Lung microvascular endothelial cell (primary cell): ENCODE data around the gene INTS14. TPM values are rescaled to one million over a fixed set of nuclear protein-coding genes. Genes with fewer than 3 reads are reported as not detected.
A peak's percentile ranks its signal among the peaks of the same experiment; 100 is the strongest.

Experiments
- DNase-seq, 2 donors: peaks; one replicate each; pipeline versions ENCODE4 v3.0.0 to v3.0.0-alpha.2; 2010; ENCODE audit warnings: low read depth in 2 of 2
- total RNA-seq: library from RNA; depleted of rRNA; stranded (reverse); fragments of >200 nt; gene quantifications from 2 replicates; pipeline ENCODE4 v1.2.1, GENCODE V29; 2014

Gene INTS14
- total RNA-seq: 24.6 and 29.2 TPM in 2 replicates

DNA sequence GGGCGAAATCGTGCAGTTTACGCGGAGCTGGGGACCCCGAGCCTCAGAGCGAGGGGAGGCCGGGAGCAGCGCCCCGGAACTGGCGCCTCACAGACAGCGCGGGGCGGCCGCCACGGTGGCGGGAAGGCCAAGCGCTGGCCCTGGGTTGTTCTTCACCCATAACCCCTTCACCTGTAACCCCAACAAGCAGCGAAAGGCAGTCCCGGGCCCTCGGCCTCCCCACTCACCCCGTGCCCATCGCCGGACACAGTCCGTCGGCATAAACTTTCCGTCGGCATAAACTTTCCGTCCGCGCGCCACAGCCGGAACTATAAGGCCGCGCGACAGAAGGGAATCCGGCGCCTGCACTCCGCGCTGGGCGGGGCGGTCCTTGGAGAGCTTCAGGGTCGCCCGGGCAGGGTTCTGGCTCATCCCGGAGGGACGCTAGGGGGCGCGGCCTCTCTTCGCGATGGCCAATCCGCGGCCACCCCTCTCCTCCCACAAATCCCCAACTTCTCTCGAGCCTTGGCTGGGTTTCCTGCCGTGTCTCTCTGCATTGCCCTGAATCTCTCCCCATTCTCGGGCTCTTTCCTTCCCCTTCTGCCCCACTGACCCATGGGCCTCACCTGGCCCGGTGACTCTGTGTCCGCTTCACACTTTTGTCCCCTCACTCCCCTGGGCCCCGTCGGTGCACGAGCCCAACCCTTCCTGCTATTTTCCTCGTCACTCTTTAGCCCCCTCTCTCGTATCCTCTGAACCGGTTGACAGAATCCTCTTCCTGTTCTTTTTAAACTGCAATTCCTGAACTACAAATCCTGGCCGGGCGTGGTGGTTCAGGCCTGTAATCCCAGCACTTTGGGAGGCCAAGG, at the start of gene INTS14:
TSS of gene INTS14 (minus strand) at position 261 of the 848 bp plus-strand sequence. CDS start 3,751 bp downstream, outside the sequence.
- peak; percentile 98 to 99 for DNase-seq

DNA sequence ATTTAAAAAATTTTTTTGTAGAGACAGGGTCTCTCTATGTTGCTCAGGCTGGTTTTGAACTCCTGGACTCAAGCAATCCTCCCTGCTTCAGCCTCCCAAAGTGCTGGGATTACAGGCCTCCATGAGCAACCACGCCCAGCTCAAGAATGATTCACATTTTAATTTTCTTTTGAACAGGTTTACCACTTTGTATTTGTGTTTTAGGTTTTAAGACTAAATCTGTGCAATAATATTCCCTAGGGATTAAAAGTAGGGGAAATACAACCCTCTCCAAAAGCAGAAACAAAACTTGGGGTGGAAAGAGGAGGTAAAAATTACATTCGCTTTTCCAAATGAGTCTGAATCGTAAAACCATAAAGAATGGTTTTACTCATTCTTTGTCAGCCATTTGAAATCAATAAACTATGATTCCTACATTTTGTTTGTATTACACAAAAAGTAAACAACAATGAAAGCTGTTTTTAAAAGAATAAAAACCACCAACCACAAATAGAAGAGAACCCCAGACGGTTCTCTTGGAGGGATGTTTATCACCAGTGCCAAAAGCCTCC, 48.6 kb upstream of the INTS14 start:
- DNase-seq: no peak

DNA sequence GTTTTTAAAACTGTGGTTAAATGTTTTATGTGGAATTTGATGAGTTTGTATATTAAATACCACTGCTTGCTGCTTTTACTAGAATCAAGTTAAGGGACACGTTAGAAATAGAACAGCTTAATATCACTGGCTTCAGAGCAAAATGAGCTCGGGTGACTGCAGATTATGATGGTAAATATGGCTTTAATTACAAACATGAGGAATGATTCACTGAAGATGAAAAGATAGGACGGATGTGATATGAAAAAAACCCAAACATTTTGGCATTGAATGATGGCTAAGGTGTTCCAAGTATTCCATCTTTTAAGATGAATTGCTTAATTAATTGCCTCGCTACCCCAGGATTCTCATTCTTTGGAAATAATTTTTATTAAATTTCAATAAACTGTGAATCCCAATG, 44.5 kb upstream of the INTS14 start:
- no peak for DNase-seq

DNA sequence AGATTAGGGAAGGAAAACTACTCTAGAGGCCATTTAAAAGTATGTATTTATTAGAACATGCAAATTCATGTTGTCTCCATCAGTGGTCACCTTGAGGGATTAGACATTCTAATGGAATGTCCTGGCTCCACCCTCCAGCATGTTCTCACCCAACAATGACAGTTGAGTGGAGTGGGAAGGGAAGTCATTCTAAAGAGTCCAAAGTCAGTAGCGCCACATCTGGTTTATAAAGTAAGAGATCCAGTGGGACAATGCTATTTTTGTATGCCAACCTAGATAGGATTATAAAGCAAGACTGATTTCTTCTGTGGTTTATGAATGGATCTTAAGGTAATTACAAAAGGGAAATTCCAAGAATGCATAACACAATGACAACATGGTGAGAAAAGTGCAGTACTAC, 44.1 kb upstream of the INTS14 start:
- peak in 1 of 2 donors; percentile 57 for DNase-seq

DNA sequence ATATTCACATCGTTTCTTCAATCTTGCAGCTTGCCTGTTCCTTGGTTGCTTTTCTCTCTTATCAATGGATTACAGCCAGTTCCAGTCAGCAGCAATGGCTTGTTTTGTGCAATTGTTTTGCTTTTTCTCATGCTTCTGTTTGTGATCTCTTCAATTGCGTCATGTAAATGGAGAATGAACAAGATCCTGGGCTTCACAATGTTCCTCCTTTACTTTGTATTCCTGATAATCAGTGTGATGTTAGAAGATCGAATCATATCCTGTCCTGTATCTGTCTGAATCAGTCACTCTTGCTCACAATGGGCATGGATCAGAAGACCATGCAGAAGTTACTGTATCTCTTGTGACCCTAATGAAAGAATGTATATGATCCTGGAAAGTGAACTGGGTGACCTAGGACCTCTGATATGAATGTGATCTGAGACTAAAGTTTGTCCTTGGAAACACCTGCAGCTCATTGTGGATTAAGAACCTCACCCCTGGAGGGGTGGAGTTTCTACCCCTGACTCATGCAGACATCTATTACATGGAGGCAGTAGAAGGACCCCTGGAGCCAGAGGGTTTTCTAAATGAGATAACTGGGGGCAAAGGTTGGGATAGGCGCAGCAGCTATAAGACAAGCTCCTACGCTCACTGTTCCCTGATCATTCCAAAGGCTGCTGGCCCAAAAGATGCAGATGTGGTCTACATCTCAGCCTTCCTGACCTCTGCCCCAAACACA, 43.0 kb upstream of the INTS14 start:
- DNase-seq: peak in 1 of 2 donors; percentile 37

DNA sequence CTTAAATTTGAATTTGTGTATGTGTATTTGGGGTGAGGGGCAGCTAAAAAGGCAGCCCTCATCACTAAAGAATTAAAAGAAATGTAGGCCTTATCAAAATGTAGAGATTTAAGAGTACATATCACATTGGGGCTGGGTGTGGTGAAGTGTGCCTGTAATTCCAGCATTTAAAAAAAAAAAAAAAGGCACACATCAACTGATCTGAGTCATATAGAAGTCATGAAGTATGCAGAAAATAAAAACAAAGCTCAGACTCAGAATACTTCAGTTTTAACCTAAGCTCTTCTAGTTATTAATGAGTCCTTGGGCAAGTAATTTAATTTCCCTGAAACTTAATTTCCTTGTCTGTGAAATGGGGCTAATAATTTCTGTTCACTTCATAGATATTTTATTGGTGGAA, 42.4 kb upstream of the INTS14 start:
- peak in 1 of 2 donors; percentile 44 for DNase-seq

DNA sequence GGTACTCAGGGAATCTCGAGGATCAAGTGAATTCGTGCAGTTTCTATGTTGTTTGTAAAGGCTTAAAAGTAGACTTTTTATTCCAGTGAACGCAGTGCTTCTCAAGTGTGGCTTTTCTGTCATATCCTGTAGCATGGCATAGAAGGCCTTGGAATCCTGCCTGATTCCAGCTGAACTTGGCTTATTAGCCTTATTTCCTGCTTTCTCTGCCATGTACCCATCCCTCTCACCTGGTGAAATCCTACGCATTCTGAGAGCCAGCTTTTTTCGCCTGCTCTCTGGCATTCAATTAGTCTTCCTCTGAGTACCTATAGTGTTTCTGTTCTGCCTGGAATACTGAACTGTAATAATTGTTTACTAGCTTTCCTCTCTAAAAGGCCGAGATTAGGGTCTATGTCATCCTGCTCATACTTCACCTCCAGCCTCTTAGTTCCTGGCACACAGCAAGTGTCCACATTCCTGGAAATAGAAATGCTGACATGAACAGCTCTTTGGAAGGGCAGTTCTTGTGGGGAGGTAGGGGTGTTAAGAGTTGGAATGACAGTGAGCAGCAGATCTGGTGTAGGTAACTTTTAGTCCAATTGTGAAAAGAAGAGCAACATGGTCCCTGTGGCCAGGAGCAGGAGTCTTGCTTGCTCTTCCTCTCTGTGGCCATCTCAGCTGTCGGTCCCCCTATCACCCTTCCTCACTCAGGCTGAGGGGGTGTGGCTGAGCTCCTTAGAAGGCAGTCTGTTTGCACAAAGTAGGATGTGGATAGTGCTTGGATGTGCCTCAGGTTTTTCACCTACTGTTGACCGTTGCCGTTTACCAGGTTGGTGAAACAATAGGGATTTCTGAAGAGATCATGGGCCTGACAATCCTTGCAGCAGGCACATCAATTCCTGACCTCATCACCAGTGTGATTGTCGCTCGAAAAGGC, 41.2 kb upstream of the INTS14 start:
- peak in 1 of 2 donors; percentile 17 for DNase-seq

DNA sequence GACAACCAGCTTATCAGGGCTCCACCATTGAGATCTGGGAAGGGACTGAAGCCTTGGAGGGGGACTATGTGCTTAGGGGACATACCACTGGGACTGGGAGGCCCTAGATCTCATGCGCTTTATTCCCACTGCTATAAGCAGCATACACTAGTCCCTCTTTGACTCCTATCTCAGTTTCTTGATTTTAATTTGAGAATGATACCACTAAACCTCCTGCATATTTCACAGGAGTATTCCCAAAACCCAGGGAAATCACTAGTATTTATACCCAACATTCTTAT, 40.1 kb upstream of the INTS14 start:
- no peak for DNase-seq

DNA sequence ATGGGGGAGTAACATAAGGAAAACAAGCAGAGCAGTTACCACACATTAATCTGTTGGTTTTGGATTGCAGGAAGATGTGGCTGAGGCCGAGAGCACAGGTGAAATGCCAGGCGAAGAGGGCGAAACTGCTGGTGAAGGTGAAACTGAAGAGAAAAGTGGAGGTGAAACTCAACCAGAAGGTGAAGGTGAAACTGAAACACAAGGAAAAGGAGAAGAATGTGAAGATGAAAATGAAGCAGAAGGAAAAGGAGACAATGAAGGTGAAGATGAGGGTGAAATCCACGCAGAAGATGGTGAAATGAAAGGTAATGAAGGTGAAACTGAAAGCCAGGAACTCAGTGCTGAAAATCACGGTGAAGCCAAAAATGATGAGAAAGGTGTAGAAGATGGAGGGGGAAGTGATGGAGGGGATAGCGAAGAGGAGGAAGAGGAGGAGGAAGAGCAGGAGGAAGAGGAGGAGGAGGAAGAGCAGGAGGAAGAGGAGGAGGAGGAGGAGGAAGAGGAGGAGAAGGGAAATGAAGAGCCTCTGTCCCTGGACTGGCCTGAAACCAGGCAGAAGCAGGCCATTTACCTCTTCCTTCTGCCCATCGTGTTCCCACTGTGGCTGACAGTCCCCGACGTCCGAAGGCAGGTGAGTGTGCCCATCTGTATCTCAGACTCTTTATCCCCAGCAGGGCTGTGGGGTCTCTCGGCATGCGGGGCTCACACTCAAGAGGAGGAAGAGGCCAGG, 39.5 kb upstream of the INTS14 start:
- no peak for DNase-seq

DNA sequence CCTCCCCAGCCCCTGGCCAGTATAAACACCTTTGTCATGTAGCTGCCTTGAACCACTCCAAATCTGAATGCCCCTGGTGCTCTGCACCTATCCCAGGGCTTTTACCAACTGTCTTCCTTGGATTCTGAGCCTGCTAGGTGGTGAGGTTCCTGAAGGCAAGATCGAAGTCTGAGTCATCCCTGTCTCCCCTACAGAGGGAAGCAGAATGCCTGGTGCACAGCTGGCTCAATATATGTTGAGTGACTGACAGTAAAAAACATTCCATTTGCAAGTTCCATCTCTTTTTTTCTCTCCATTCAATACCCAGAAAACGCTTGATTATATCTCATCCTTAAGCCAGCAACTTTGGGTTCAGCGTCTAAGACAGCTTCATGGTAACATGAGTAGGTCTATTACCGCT, 35.6 kb upstream of the INTS14 start:
- DNase-seq: peak in 1 of 2 donors; percentile 52

DNA sequence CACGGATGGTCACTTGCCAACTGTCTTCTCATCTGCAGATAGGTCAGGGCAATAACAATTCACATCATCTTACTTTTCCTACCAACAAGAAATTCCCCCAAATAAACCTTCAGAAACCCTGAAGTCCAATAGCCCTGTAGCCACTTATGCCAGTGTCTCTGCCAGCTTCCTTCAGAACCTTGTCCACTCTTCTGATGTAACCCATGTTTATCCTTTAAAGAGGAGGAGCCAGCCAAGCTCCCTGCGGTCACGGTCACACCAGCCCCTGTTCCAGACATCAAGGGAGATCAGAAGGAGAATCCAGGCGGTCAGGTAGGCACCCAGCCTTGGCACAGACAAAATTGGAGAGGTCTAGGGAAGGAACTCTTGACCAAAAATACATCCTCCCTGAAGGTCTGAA, 34.5 kb upstream of the INTS14 start:
- DNase-seq: no peak

DNA sequence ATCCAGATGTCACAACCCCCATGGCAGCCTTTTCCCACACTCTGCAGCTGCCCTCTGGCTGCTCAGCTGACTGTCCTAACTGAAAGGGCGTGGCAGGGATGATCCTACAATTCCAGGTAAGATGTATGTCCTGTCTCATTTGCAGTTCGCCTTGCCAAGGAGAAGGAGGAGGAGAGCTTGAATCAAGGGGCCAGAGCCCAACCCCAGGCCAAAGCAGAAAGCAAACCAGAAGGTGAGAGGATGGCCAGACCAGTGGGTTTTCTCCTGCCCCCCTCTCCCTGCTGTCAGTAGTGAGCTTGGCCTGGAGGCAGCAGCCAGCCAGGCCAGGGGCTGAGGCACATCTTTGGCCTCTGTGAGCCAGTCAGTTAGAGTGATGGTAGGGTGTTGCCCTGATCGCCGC, 33.4 kb upstream of the INTS14 start:
- DNase-seq: no peak

DNA sequence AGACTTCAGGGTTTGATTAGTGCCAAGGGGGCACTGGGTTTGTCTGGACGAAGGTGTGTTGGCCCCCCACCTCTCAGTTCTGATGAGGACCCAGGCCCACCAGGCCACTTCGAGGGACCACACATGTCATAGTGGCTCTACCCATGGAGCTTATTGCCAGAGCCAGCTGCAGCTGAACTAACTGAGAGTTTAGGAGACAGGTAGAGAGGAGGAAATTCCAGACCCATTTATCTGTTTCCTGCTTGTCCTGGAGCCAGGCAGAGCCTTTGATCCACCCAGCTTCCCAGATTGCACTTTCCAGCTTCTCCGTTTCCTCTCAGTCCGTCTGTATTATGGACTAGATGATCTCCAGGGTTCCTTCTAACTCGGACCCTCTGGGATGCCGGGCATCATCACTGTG, 31.7 kb upstream of the INTS14 start:
- DNase-seq: peak; percentile 45 to 72

DNA sequence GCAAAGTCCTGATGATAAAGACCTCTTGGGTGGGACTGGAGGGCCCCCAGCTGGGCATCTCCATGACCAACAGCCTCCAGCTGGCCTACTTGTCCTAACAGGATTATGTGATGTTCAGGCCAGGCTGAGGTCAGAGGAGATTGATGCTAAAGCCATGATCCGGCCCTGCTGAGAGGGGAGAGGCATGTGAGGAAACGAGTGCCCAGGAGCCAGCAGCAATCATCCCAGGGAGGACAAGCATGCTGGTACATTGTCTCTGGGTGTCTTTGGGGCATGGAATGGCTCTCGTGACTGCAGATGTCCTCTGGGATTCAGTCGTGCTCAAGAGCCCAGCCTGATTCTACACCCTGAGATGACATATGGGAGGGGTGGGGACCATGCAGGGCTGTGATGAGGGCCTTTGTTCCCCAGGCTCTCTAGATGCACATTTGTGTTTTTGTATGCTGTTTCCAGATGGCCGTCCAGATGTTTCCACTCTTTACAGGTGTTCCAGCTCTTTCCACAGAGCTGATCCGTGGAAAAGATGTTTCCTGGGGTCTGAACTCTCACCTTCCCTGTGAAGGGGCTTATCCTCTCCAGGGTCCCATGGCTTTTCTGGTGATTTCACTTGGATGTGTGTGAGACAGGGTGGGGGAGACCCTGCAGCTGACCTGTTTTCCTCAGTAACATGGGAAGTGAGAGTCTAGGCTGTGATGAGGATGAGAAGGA, 31.0 kb upstream of the INTS14 start:
- DNase-seq: peak; percentile 22 to 59

DNA sequence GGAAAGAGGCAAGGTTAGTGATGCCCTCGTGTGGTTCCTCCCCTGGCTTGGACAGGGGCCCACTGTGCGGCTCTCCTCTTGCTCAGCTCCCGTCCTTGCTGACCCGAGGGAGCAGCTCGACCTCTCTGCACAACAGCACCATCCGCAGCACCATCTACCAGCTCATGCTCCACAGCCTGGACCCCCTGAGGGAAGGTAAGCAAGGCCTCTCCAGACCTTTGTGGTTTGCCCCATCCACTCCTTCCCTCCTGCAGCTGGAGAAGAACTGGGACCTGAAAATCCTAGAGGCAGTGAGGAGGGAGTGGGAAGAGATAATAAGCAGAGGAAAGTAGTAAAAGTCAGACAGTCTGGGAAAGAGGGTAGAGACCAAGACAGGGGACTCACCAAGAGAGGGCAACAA, 28.6 kb upstream of the INTS14 start:
- no peak for DNase-seq

DNA sequence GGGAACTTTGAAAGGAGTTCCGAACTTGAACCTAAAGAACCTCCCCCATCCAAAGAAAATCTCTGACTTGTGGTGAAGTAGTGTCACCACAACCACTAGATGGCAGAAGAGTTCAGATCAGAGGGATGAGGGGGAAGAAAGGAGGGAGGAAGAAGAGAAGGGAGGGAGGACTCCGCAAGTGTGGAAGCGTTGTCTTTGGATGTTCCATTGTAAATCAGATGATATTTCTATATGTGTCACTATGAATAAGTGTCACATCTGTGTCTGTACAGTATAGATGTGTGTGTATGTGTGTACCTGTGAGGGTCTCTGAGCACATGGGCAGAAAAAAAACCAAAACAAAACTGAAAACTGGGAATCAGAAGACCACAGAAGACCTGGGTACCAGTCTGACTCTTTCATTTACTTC, 27.8 kb upstream of the INTS14 start:
- DNase-seq: peak; percentile 79 to 80

DNA sequence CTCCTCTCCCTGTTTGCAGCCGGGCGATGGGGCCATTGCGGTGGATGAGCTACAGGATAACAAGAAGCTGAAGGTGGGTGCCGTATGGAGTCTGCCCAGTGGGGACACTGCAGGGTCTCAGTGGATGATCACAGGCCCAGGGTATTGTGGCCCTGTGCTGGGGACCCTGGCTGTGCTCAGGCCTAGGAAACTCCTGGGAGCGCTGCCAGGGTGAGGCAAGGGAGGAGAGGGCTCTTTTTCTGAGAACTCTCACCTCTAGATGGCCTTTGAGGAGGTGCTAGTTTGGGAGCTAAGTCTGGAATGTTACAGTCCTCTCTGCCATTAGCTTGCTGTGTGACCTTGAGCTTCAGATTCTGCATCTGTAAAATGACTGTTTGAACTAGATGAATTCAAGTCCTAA, 27.2 kb upstream of the INTS14 start:
- no peak for DNase-seq

DNA sequence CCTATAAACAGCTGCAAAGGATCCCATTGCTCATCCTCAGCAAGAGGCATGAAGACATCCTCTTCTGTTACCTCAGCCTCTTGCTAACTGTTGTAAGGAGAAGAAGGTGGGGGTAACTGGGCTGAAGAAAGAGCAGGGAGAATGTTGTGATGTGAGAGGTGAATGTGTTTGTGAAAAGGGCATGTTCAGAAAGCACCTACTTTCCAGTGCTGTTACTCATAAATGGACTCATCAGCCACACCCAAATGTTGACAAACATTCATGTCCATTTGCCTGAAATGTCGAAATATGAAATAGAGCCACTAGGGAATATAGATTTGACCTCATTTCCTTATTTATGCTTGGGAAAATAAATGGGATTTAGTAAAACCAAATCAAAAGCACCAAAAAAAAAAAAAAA, 23.4 kb upstream of the INTS14 start:
- no peak for DNase-seq

DNA sequence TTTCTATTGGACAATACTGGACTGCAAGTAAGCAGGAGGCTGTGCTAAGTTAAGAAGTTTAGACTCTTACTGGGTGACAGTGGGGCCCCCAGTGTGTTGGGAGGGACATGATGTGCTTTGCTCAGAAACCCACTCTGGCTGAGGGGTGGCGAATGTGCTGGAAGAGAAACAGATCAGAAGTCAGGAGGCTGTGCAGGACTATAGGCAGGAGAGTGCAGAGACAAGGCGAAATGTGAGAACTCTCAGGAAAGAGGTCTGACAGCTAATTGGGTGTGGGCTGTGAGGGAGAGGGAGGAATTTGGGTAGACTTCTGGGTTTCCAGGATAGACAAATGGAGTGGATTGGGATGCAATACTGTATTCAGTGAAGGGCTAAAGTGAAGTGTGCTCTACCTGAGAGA, 22.8 kb upstream of the INTS14 start:
- DNase-seq: no peak

DNA sequence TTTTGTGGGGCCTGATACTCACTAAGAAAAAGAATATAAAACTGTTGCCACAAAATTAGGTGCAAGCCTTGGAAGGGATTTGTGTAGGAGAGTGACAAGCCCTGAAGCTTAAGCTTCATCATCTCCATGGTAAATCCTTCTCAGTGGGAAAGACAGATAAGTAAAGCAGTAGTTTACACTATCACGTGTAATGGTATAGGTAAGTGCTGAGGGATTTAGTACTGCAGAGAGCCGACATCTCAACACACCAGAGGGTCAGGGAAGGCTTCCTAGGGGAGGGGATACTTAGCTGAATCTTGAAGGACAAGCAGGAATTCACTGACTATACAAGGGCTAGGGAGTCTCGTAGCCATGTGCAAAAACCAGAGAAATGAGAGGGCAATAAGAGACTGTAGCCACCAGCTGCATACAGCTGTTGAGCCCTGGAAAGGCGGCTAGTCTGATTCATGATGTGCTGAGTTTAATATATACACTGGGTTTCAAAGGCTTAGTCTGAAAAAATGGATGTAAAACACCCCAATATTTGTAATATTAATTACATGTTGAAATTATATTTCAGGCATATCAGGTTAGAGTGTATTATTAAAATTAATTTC, 21.9 kb upstream of the INTS14 start:
- DNase-seq: no peak
